ENCODE data around the gene TBL1Y.
"Not testable (repeated sequence)": the region's sequence is repeated elsewhere in the genome, so short reads cannot be mapped to it uniquely, and the experiment has no call there.

The TBL1Y gene

DNA sequence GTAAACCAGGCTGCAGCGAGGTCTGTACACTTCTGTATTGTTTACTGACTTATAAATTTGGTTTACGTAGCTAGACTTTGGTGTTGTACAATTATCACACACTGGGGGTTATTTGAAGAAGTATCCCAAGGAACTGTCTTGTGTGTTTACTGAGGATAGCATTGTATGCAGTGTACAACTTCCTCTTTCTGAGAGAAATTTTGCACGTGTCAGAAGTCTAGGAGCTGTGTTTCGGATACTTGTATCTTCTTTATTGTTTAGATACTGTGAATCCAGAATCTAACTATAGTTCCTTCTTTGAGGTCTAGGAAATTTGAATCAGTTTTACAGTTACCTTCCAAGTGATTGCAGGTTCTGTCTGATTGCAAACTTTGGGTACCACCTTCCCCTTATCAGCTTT, 64.5 kb downstream of the TBL1Y start:
- no peak for FAIRE-seq

DNA sequence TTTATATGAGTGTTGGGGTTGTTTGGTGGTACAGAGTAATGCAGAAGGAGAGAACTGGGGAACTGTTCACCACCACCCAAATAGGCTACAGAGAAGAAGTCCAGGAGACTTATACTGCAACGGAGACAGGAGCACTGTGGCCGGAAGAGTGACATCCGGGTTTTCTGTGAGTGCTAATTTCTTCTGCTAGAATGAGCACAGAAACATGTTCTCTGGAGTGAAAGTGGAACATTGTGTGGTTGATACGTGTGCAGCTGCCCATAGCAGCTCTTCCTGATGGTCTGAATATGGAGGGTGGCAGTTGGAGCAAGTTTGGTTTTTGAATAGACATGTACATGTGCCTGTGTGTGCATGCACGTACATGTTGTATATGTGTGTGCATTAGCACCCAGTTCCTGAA, 67.3 kb downstream of the TBL1Y start:
- no peak for FAIRE-seq

DNA sequence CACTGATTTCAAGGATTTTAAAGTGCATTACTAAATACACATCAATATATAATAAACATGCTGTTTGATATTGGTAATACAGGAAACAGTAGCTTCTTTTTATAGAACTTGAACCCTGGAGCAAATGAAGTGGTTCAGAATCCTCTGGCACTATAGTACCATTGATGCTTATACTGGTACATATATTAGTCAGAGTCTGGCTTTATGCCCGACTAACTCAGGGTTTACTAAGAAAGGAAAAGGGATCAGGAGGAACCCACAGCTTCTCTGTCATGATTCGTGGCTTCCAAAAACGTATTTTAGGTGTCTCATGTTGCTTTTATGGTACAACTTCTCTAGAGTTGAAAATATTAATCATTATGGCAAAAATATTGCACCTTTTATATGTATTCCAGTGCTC, 72.7 kb downstream of the TBL1Y start:
- FAIRE-seq: no peak

DNA sequence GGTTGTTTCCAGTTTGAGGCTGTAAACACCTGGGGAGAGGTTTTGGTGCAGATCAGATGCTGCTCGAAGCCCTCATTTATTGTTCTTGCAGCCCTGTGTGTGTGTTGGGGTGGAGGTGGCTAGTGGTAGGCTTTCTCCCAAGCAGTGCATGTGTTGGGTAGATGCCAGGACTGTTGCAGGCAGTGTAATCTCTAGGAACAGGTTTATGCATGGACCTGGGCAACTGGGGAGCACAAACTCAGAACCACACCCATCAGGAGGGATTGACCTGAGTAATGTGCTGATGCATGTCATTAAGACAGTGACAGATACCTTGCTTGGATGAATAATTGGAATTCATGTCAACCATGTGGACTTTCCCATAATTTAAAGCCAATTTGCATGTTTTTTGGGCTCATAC, 77.3 kb downstream of the TBL1Y start:
- FAIRE-seq: no peak

DNA sequence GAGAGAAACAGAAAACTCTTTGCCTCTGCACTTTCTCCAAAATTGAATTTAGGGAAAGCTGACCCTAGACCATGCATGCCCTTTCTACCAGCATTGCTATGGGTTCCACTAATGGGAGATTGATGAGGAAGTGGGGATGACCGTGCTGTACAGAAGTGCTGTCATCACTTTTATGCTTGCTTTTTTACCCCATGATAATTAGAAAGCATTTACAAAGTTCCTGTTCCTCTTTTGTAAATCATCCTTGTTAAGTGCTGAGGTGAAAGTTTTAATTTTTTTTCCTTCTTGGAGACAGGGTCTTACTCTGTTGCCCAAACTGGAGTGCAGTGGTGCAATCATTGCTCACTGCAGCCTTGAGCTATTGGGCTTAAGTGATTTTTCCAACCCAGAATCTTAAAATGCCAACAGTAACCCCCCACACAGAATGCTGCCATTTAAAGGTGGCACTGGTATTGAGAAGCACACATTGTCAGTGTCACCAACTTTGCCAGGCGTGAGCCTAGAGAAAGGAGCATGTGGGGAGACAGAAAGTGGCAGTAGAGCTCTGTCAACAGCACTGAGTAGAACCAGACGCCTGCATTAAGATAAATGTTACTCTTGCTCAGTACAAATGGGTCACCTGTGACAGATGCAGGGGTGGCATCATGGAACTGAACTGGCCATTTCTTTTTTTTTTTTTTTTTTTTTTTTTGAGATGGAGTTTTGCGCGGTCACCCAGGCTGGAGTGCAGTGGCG, 79.6 kb downstream of the TBL1Y start:
- no peak for FAIRE-seq

DNA sequence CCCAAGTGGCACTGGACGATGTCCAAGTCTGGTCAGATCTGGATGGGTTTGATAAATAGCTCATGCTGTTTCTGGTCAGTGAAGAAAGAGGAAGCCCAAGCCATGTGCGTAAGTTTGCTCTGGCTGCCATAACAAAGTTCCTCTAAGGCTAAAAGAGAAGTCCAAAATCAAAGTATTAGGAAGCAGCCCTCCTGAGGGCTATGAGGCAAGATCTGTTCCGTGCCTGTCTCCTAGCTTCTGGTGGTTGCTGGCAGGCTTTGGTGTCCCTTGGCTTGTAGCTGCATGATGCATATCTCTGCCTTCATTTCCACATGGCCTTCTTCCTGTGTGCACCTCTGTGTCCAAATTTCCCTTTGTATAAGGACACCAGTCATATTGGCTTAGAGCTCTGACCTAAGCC, 81.5 kb downstream of the TBL1Y start:
- FAIRE-seq: no peak

DNA sequence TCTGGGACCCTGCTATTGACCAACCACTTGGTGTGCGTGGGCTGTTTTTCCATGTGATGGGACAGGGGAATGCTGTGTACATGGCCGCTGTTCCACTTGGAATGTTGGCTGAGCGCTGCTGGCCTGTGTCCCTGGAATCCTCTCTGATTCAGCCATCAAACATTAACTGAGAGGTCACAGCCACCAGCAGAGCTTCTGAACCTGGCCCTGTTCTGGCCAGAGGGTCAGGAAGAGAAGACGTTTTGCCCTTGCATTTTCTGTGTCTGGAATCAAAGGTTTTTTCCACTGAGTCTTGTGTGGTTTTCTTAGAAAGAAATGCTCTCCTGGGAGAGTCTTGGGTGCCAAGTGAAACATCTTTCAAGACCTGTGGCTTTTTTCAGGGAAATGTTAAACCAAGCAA, 85.5 kb downstream of the TBL1Y start:
- FAIRE-seq: no peak

DNA sequence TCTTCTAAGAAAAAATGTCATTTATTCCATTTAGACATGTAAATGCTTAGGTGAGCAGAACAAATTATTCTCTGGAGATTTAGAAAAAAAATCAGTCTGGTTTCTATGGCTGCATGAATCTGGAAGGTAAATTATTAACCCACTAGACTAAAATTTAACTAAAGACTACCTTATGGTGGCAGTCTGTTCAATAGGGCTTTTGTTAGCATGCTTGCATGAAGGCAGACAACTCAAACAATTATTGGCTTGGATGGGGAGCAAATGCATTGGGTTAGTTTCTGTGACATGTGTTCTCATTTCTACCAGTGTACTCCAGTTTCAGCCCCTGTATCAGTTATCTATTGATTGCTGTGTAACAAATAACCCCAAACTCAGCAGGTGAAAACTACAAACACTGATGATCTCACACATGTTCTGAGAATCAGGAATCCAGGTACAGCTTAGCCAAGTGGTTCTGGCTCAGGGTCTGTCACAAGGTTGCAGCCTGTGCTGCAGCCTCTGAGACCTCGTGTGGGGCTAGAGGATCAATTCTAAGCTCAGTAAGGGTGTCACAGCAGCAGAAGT, 87.1 kb downstream of the TBL1Y start:
- peak; percentile 24 for FAIRE-seq

DNA sequence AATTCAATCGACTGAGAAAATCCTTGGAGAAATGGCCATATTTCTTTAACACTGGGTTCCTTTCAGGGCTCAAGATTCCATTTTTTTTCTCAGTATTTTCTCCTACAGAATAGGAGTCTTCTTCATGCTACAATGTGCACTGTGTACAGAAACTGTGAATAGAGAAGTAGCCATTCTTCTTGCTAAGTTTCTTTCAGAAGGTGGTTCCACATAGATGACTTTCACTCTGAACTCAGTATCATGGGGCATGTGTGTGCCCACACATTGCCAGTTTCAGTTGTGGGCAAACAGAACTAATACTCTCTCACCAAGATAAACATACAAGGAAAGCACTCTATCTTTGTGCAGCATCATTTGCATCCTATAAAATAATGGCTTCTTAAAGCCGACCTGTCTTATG, 89.4 kb downstream of the TBL1Y start:
- no peak for FAIRE-seq

DNA sequence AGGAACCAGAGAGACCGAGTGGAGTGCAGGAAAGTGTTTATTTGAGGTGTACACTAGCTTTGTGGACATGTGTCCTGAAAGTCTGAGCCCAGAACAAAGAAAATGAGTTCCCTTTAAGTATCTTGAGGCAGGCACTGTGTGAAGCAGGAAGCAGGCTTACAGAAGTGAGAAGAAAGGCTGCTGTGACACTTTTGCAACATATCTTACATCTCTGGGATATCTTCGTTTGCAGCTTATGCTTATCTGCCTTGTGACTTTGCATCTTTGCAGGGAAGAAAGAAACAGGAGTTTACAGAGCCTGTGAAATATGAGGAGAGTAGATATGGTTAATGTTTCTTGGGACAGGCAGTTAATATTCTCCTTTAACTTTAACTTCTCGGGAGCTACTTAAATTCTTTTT, 92.1 kb downstream of the TBL1Y start:
- no peak for FAIRE-seq

DNA sequence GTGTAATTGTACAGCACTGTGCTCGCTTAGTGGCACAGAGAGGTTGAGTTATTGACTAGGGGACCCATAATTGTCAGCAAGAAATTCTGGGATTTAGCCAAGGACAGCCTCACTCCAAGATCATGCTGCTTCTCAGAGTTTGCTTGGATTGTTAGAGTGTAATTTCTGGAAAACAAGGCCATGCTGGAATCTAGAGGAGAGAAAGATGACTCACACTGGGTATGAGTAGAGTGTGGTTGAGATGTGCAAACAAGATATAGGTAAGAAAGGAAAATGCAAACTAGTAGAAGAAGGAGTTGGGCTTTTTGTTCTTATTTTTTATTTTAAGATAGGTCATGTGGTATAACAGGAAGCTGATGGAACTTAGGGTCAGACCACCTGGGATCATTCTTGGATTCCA, 97.4 kb downstream of the TBL1Y start:
- no peak for FAIRE-seq

DNA sequence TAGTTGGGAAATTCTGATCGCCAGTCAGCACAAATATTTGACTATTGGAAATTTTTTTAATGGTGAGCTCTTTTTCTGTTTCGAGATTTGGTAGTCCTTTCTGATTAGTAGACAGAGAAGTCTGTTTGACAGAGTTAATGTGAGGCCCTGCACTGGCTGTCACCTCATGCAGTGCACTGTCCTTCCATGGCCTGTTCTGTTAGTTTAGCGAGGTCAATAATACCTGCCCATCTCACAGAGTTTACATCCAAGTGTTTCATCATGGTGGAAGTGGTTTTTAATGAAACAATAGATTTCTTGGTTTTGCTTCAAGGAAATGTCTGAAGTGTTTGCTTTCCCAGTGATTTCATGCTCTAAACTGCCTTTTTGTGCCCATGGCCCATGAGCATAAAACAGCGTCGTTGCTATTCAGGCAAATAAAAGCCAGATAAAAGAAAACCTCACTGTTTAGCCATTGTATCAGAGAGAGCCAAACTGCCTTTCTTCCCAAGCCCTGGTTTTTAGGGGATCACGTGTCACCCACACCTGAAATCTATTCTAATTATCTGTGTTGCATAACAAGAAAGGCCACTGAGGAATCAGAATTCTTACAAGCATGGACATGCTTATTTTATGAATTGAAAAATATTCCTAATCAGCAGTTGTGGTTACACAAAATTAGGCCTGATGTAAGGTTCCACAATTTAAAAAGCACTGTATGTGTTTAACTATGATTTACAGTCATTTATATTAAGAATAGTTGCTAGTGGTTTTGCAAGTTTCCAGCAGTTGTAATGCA, 98.3 kb downstream of the TBL1Y start:
- FAIRE-seq: peak; percentile 56

DNA sequence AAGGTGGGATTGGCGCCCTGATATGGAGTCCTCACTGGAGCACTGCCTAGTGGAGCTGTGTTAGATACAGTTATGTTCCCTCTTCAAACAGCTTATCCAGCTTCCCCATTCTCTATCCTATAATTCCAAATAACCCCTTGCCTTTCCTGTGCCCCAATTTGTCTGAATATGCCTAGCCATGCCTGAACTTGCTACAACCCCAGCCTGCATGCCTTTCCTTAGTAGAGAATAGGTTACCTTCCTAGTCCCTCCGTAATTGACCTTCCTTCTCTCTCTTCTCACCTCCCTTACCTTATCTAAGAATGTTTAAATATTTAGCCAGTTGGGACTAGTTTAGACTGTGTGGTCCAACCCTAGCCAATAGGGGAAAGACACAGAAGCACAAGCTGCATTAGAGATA, 102.6 kb downstream of the TBL1Y start:
- no peak for FAIRE-seq

DNA sequence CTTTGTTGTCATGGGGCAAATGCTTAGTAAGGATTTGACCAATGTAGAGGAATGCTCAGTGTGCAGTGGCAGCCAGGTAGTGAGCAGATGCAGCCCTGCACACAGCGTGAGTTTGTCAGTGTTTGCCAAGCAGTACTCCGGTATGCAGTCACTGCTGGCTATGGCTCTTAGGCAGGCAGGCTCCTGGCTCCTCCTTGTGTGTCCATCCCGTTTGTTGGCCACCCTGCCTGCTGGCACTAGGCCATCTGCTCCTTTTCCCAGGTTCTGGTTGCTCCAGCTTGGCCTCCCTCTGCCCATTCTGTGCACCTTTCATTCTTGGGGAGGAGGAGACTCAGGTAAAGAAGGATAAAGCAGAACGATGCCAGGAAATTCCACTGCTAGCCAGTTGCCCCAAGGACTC, 106.0 kb downstream of the TBL1Y start:
- FAIRE-seq: no peak

DNA sequence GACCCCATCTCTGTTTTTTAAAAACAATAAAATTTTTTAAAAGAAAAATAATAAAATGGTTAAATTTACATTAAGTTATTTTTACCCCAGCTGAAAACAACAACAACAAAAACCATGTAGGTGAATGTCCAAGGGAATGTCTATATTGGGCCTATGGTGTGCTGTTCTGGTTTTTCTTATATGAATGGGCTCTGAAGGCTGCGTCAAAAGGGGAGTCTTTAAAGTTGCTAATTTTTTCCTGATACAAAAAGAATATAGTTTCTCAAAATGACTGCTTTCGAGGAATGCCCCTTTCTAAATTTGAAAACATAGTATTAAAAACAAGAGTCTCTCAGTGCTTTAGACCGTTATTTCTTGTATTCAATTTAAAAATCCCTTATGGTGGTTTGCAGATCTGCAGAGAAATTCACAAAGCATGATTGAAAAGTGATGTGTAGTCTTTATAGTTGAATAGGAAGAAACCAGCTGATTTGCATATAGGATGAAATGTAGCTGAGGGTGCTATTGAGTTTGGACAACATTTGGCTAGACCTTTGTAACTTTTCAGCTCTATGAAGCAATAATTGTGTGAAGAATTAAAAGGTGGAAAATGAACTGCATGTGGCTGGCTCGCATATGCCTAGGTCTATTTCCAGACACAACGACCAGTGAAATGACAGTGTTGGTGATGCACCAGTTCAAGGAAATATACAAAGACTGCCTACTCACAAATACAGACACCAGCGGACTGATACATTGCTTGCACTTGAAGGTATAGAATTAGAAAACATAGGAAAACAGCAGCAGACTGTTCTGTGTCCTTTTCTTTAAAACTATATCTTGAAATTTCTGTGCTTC, 107.0 kb downstream of the TBL1Y start:
- no peak for FAIRE-seq

DNA sequence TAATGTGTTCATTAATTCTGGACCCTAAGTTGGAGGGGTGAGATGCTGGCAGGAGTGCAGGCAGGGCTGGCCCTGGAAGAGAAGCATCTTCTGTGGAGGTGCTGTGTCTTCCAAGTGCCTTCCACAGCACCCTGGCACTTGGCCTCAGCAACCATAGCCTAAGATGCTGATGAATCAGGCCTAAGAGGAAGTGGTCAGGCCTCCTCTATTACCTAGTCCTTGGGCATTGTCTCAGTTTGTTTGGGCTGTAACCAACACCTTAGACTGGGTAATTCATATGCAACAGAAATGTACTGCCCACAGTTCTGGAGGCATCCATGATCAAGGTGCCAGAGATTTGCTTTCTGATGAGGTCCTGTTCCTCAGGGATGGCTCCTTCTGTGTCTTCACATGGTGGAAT, 128.5 kb downstream of the TBL1Y start:
- no peak for FAIRE-seq

DNA sequence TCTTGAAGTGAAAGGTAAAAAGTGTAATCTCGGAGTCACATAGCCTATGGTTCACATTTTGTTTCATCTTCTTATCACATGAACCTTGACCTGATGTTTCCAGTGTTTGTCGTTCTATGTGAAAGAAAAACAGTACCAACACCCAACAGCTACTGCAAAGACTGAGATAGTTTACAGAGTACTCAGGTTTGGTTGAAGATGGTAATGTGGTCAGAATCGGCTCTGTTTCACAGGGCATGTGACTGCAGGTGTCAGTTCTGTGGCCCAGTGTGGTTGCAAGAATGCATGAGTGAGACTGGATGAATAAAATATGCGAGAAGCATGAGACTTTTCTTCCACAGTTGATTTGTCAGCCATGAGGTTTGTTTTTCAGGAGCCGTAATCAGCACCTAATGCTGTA, 130.2 kb downstream of the TBL1Y start:
- FAIRE-seq: no peak

DNA sequence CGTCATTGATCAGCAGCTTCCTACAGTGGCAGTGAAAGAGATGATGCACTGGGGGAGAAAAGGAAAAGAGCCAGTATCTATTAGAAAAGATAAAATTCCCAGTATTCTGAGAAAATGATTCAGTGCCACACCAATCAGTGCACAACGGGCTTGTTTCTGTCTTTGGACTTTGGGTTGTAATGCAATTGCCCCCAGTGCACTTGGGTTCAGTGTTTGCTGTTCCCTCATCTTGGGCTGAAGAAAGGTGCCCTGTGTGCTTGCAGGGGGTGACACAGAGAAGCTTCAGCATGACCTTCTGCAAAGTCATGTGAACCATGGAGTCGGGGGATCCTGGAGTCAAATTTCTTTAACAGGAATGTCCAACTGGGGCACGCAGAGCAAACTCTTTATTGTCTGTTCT, 131.5 kb downstream of the TBL1Y start:
- no peak for FAIRE-seq

DNA sequence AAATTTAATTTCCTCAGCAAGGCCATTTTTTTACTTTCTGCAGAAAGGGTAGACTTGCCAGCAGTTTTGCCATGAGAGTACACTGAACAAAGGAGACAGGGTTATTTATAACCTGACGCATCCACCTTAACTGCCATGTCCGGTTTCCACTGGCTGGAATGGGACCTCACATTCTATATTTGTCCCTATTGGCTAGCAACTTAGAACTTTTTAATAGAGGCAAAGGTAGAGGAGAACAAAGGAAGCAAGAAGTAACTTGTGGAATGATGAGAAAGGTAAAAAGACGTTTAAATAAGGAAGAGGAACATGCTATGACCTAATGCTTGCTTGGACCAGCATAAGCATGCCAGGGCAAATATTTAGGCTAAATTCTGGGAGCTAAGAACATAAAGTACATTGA, 142.0 kb downstream of the TBL1Y start:
- not testable (repeated sequence) for FAIRE-seq

DNA sequence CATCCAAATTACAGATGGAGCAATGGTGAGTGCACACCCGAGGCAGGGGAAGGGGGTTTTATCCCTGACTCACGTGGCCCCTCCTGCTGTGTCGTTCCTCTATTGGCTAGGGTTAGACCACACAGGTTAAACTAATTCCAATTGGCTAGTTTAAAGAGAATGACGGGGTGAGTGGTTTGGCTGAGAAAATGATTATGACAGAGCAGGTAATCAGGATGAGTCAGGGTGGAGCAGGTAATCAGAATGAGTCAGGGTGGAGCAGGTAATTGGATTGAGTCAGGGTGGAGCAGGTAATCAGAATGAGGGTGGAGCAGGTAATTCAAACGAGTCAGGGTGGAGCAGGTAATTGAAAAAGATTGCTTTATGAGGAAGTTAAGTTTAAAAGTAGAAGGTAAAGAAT, 146.4 kb downstream of the TBL1Y start:
- FAIRE-seq: no peak

DNA sequence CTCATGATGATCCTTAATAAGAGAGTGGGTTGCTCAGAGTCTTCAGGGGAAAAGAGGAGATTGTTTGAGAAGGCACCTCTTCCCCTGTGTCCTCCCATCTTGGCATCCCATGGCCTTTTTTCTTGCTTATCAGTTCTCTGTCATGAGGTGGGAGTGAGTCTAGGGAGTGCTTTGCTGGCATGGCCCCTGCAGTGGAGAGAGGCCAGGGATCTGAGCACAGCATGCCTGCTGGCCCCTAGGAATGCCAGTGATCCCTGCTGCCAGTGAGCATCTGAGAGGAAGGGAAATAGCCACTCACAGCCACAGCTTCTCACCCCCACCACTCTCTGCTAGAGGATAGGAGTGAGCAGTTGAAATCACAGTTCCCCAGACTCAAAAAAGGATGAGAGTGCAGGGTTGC, 168.2 kb downstream of the TBL1Y start:
- no peak for FAIRE-seq

DNA sequence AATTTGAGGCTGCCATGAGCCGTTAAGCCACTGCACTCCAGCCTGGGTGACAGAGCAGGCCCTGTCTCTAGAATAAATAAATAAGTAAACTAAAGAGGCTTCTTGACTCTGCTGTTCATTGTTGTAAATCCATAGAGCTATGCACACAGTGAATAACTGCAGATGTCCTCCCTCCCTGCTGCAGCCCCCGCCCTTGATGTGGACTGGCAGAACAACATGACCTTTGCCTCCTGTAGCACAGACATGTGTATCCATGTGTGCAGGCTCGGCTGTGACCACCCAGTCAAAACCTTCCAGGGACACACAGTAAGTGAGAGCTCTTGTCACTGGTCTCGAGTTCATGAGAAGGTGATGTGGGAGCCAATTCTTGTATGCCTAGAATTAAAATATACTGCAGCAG, 170.1 kb downstream of the TBL1Y start:
- FAIRE-seq: not testable (repeated sequence)

DNA sequence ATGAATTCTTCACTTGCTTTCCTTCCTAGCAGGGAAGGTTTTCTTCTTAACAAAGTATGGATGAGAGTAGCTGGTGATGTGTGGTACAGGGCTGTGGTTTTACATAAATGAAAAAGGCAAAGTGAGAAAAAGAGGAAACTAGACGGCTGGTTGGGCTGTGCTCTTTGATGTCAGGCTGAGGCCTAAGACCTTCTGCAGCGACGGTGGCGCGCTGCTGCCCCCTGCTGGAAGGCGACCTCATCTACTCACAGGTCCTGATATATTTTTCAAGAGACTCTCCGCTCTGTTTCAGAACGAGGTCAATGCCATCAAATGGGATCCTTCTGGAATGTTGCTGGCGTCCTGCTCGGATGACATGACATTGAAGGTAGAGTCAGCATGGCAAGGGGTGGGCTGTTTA, 175.1 kb downstream of the TBL1Y start:
- peak; percentile 30 for FAIRE-seq

Data from islet of Langerhans (tissue), 1 donor.